AG04450 (cell line): ENCODE measurements around the gene LCN1. TPM values are rescaled to one million over a fixed set of nuclear protein-coding genes. Genes with fewer than 3 reads are reported as not detected.

Source experiments
- CTCF ChIA-PET: fragments of 300-600, 350-600 bp; formaldehyde crosslinking; extraction: SDS; loops from one replicate; lab custom pipeline; 2022; ENCODE audit warnings: antibody characterized with exemption, inconsistent platforms; lab: Charles Lee
- POLR2A ChIA-PET: fragments of 350-600 bp; formaldehyde crosslinking; extraction: SDS; loops from one replicate; lab custom pipeline; 2021; ENCODE audit warnings: antibody characterized with exemption, inconsistent platforms; lab: Yijun Ruan, JAX
- DNase-seq: peaks from one replicate; pipeline ENCODE4 v3.0.0-alpha.2; 2011; ENCODE audit warnings: low read depth, low spot score
- H3K27ac ChIP-seq: one replicate; pipeline ENCODE4 v1.5.1; 2012; ENCODE audit warnings: low read depth, low read length, control low read depth
- H3K27me3 ChIP-seq: one replicate; pipeline ENCODE4 v1.6.0; 2012; ENCODE audit warnings: low read length; ENCODE audit not compliant: control insufficient read depth, insufficient read depth
- H3K4me3 ChIP-seq: 2 replicates; pipeline ENCODE4 v1.5.1; 2011; ENCODE audit warnings: mild to moderate bottlenecking, low read depth, low read length, control low read depth
- H3K9me3 ChIP-seq: 2 replicates; pipeline ENCODE4 v1.5.1; 2012; ENCODE audit warnings: low read length; ENCODE audit not compliant: control insufficient read depth, insufficient read depth
- polyA plus RNA-seq: library from polyadenylated mRNA; depleted of rRNA; stranded (reverse); fragments of >200 nt; gene quantifications from 2 replicates; pipeline ENCODE4 v1.2.3, GENCODE V29; 2011
- TF ChIP-seq, protein P1 (sequence below): IDR thresholded peaks from 2 replicates; pipeline ENCODE4 v1.5.1; 2011; ENCODE audit warnings: low read depth, low read length, control low read depth, inconsistent platforms

LCN1 gene
- polyA plus RNA-seq, 1 experiment, result not detected

GRCh38 chr9:135488527-135488926, 32.7 kb upstream of the LCN1 start:
- TF ChIP-seq, protein P1, sequence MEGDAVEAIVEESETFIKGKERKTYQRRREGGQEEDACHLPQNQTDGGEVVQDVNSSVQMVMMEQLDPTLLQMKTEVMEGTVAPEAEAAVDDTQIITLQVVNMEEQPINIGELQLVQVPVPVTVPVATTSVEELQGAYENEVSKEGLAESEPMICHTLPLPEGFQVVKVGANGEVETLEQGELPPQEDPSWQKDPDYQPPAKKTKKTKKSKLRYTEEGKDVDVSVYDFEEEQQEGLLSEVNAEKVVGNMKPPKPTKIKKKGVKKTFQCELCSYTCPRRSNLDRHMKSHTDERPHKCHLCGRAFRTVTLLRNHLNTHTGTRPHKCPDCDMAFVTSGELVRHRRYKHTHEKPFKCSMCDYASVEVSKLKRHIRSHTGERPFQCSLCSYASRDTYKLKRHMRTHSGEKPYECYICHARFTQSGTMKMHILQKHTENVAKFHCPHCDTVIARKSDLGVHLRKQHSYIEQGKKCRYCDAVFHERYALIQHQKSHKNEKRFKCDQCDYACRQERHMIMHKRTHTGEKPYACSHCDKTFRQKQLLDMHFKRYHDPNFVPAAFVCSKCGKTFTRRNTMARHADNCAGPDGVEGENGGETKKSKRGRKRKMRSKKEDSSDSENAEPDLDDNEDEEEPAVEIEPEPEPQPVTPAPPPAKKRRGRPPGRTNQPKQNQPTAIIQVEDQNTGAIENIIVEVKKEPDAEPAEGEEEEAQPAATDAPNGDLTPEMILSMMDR, result no peak
- POLR2A ChIA-PET, result no interaction called here
- H3K9me3 ChIP-seq, result no peaks in the 10 kb centered on the region
- no peak overlapping the region for H3K27ac ChIP-seq
- CTCF ChIA-PET, result no interaction called here
- no peak for DNase-seq
- no peak overlapping the region for H3K4me3 ChIP-seq
- H3K27me3 ChIP-seq, result no peaks in the 10 kb centered on the region

DNA sequence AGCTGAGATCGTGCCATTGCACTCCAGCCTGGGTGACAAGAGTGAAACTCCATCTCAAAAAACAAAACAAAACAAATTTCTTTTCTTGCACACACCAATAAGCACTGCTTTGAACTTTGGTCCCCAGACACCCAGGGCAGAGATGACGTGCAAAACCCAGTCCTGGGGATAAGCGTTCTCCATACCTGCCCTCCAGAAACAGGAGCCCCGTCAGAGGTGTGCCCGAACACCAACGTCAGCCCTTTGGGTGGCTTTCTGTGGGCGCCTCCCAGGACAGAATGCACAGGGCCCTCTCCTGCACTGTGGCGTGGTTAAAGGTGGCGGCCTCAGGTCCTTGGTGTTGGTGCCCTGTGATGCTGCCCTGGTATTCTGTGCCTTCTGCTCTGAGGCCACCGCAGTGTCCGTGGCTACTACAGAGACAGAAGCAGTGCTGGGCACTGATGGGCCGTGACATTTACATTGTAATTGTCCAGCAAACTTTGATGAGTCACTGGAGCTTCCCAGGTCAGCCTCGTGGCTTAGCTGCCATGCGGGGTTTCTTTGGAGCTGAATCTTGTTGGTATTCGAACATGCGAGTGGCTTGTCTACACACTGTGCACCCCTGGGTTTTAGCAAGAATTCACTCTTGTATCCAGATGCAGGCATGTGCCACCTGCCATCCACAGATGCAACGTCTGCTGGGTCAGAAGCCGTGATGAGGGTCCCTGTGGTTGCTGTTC, 31.9 kb upstream of the LCN1 start:
- Histone ChIP-seq H3K4me3 (no peak overlapping the region), H3K9me3 (no peaks in the 10 kb centered on the region), H3K27ac (no peak overlapping the region), H3K27me3 (no peaks in the 10 kb centered on the region)
- DNase-seq, result no peak
- ChIA-PET POLR2A (no interaction called here), CTCF (no interaction called here)
- TF ChIP-seq, protein P1, result no peak

- POLR2A ChIA-PET, result no interaction called here
- CTCF ChIA-PET, result interaction anchor here (1.1 to 1.4 kb wide), 2 partner anchors 12 to 14 kb away, joined by 3 to 4 read pairs; no protein-coding TSS in a partner anchor
- no peak for DNase-seq
- Histone ChIP-seq H3K27ac (no peak overlapping the region), H3K4me3 (no peak overlapping the region), H3K9me3 (no peaks in the 10 kb centered on the region), H3K27me3 (no peaks in the 10 kb centered on the region)
- TF ChIP-seq, protein P1, result no peak
Measured at GRCh38 chr9:135490166-135490870, 30.9 kb upstream of the LCN1 start.

DNA sequence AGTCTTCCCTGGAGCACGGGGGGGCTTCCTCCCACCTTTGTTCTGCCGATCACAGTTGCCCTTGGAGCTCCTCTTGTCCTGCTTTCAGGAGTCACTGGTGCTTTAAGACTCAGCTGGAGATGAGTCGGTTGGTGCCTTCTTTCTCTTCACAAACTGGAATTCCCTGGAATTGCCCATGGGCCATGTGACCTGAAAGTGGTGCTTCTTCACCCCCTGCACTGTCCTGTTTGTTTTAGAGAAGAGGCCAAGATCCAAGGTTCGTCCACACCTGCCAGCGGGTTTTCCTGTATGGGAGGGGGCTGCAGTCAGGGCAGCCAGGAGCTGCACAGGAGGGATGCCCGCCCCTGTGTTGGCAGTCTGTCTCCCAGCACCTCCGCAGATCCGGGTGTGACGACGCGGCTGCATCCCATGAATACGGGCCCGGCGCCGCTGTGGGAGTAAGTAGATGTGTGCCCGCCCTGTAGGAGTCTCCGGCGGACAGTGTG, 30.2 kb upstream of the LCN1 start:
- ChIA-PET CTCF (interaction anchor here (1.1 to 1.4 kb wide), 2 partner anchors 11 to 14 kb away, joined by 3 to 4 read pairs; no protein-coding TSS in a partner anchor), POLR2A (no interaction called here)
- DNase-seq, result no peak
- TF ChIP-seq, protein P1, result no peak
- Histone ChIP-seq H3K27ac (no peak overlapping the region), H3K4me3 (no peak overlapping the region), H3K27me3 (no peaks in the 10 kb centered on the region), H3K9me3 (no peaks in the 10 kb centered on the region)

- POLR2A ChIA-PET, result interaction anchor here (0.7 kb wide), 1 partner anchor 318 kb away, joined by 8 read pairs; no protein-coding TSS in a partner anchor
- H3K9me3 ChIP-seq, result no peaks in the 10 kb centered on the region
- TF ChIP-seq, protein P1, result no peak
- H3K4me3 ChIP-seq, result no peak overlapping the region
- CTCF ChIA-PET, result interaction anchor here (1.4 kb wide), 1 partner anchor 13 kb away, joined by 4 read pairs; no protein-coding TSS in a partner anchor
- no peak overlapping the region for H3K27ac ChIP-seq
- no peak for DNase-seq
- H3K27me3 ChIP-seq, result no peaks in the 10 kb centered on the region
Measured at GRCh38 chr9:135491764-135492163, 29.5 kb upstream of the LCN1 start.
